Mammary epithelial cell (primary cell): ENCODE data around the gene SP110.

Experiments used
- EZH2 ChIP-seq: IDR thresholded peaks from 2 replicates; pipeline ENCODE4 v1.6.1; 2012; ENCODE audit warnings: low read length, inconsistent platforms, borderline replicate concordance
- TF ChIP-seq, protein P1 (sequence below), 2 donors: IDR thresholded peaks in 1 of 2; conservative IDR thresholded peaks in 1 of 2; 2 replicates each; pipeline ENCODE4 v1.5.1; 2011 to 2012; ENCODE audit warnings: inconsistent platforms in 2 of 2, low read length in 2 of 2, mild to moderate bottlenecking in 2 of 2, control low read depth in 1 of 2, low read depth in 1 of 2; ENCODE audit not compliant: insufficient read depth in 1 of 2; ENCODE audit errors: extremely low read depth in 1 of 2

DNA sequence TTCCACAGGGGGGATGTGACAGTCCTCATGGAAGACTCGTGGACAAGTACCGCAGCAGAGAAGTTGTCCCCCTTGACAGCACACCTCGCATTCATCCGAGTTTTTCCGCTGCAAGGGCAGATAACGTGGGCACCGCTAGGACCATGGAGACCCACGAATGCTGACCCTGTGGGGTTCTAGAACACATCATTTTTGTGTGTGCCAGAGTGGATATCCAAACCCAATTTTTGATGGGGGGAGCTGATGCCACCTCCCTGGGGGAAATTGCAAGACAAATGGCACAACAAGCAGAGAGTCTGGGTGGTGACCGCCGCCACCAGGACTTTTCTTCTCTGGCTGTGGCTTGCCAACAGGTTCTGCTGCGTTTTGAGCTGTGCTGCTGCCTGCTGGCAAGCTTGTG lies 46.9 kb downstream of the SP110 start:
- TF ChIP-seq, protein P1, sequence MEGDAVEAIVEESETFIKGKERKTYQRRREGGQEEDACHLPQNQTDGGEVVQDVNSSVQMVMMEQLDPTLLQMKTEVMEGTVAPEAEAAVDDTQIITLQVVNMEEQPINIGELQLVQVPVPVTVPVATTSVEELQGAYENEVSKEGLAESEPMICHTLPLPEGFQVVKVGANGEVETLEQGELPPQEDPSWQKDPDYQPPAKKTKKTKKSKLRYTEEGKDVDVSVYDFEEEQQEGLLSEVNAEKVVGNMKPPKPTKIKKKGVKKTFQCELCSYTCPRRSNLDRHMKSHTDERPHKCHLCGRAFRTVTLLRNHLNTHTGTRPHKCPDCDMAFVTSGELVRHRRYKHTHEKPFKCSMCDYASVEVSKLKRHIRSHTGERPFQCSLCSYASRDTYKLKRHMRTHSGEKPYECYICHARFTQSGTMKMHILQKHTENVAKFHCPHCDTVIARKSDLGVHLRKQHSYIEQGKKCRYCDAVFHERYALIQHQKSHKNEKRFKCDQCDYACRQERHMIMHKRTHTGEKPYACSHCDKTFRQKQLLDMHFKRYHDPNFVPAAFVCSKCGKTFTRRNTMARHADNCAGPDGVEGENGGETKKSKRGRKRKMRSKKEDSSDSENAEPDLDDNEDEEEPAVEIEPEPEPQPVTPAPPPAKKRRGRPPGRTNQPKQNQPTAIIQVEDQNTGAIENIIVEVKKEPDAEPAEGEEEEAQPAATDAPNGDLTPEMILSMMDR (conservative IDR thresholded peaks at IDR 0.05 in 1 of 2, IDR thresholded peaks at IDR 0.05 in 1 of 2; ENCODE audit: extremely low read depth in 1 of 2, insufficient read depth in 1 of 2, low read depth in 1 of 2, low read length in 2 of 2): no peak
- TF ChIP-seq EZH2: no peak
